Upper lobe of right lung (tissue), 1 donor: ENCODE results near the gene RHO. TPM values are rescaled to one million over a fixed set of nuclear protein-coding genes. Genes with fewer than 3 reads are reported as not detected.

Source experiments
- ATAC-seq: fragments of 200-7000 bp; cut with Tn5 transposase; one replicate; pipeline ENCODE4 v1.9.1; 2020; ENCODE audit warnings: mild to moderate bottlenecking, moderate library complexity
- DNase-seq: peaks from one replicate; pipeline ENCODE4 v3.0.0-alpha.2; 2020
- H3K27ac ChIP-seq: fragments of 200-600 bp; one replicate; pipeline ENCODE4 v1.8.0; 2022
- H3K27me3 ChIP-seq: fragments of 200-600 bp; one replicate; pipeline ENCODE4 v1.8.0; 2022; ENCODE audit warnings: mild to moderate bottlenecking
- H3K36me3 ChIP-seq: fragments of 200-600 bp; one replicate; pipeline ENCODE4 v1.8.0; 2022
- H3K4me1 ChIP-seq: fragments of 200-600 bp; one replicate; pipeline ENCODE4 v1.8.0; 2022
- H3K4me3 ChIP-seq: fragments of 200-600 bp; one replicate; pipeline ENCODE4 v1.8.0; 2022; ENCODE audit warnings: mild to moderate bottlenecking
- H3K9me3 ChIP-seq: fragments of 200-600 bp; one replicate; pipeline ENCODE4 v1.8.0; 2022
- intact Hi-C: fragments of 100-400 bp; cut with DNase I; formaldehyde crosslinking; loops from one replicate; pipeline ENCODE4 v1.11.0; 2022
- total RNA-seq: library from RNA; stranded (reverse); fragmentation: NEBNext Ultra II Directional; extraction: Animal tissue kit (Norgen Biotek cat#: 25700); gene quantifications from one replicate; pipeline ENCODE4 v1.2.1, GENCODE V29; 2021
- TF ChIP-seq, protein P1 (sequence below): fragments of 200-600 bp; IDR thresholded peaks from one replicate; pipeline ENCODE4 v1.8.0; 2022; ENCODE audit warnings: antibody characterized with exemption
- donor health status: DM: no; HTN: yes; CAD: no; lungs with severe emphysema.

Gene RHO
- total RNA-seq, 1 donor from 2014 or later: not detected

DNA sequence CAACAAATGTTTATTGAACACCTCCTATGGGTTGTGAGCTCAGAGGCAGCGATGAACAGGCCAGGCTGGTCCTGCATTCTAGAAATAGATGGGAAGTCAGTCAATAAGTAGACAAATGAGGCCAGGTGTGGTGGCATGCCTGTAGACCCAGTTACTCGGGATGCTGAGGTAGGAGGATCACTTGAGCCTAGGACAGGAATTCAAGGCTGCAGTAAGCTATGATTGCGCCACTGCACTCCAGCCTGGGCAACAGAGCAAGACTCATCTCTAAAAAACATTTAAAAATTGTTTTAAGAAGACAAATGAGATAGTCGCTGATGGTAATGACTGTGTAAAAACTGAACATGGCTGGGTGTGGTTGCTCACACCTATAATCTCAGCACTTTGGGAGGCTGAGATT lies 4.4 kb upstream of the RHO start:
- TF ChIP-seq, protein P1, sequence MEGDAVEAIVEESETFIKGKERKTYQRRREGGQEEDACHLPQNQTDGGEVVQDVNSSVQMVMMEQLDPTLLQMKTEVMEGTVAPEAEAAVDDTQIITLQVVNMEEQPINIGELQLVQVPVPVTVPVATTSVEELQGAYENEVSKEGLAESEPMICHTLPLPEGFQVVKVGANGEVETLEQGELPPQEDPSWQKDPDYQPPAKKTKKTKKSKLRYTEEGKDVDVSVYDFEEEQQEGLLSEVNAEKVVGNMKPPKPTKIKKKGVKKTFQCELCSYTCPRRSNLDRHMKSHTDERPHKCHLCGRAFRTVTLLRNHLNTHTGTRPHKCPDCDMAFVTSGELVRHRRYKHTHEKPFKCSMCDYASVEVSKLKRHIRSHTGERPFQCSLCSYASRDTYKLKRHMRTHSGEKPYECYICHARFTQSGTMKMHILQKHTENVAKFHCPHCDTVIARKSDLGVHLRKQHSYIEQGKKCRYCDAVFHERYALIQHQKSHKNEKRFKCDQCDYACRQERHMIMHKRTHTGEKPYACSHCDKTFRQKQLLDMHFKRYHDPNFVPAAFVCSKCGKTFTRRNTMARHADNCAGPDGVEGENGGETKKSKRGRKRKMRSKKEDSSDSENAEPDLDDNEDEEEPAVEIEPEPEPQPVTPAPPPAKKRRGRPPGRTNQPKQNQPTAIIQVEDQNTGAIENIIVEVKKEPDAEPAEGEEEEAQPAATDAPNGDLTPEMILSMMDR: no peak
- Histone ChIP-seq H3K27ac (no peak overlapping the region), H3K4me1 (no peaks in the 10 kb centered on the region), H3K27me3 (no peaks in the 10 kb centered on the region), H3K36me3 (no peaks in the 10 kb centered on the region), H3K9me3 (no peaks in the 10 kb centered on the region), H3K4me3 (no peak overlapping the region)
- DNase-seq: no peak
- no peak for ATAC-seq
- intact Hi-C loops: no loop called here

DNA sequence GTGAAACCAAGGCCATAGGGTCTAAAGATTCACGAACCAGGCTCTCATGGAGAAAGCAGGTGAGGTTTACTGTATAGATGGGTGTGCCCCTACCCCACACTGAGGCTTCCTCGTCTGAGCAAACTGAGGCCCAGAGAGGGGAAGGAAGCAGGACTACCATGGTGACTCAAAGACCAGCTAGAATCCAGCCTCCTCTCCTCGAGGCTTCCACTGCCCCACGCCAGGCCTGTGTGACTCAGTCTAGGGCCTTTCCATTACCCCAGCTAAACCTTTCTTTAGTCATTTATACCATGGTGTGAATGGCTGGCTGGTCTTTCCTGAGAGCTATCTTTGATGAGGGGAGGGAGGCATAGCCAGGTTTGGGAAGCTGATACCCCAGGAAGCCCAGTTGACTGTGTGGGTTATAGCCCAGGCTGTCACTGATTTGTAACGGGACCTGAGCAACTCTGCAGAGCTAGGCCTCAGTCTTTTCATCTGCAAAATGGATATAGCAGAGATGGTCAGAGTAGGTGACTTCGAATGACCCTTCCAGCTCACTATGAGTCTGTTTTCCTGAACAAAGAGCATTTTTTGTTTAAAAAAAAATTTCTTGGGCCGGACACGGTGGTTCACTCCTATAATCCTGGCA lies 3.0 kb upstream of the RHO start:
- TF ChIP-seq, protein P1: no peak
- ATAC-seq: no peak
- intact Hi-C loops: no loop called here

DNA sequence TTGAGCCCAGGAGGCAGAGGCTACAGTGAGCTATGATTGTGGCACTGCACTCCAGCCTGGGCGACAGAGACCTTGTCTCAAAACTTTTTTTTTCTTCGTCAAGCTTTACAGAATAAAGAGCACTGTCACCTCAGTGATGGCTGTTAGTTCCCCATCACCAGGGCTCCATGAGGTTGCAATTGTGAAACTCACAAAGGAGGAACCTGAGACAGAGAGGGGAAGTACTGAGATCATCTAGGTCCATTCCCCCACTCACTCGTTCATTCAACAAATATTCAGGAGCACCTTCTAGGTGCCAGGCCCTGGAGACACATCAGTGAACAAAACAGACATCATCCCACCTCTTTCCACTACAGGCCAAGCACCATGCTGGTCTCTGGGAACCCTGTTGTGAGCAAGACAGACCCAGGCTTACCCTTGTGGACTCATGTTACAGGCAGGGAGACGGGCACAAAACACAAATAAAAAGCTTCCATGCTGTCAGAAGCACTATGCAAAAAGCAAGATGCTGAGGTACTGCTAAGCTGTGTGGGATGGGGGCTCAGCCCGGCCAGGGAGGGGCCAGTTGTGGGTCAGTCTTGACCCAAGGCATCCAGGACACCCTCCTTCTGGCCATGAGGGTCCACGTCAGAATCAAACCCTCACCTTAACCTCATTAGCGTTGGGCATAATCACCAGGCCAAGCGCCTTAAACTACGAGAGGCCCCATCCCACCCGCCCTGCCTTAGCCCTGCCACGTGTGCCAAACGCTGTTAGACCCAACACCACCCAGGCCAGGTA lies 2.1 kb upstream of the RHO start:
- DNase-seq (no peak), ATAC-seq (peak; percentile 84)
- intact Hi-C loops: no loop called here
- H3K4me3 ChIP-seq: no peak overlapping the region
- TF ChIP-seq, protein P1: no peak
- no peak overlapping the region for H3K27ac ChIP-seq
- no peaks in the 10 kb centered on the region for H3K36me3 ChIP-seq
- no peaks in the 10 kb centered on the region for H3K4me1 ChIP-seq
- no peaks in the 10 kb centered on the region for H3K27me3 ChIP-seq
- H3K9me3 ChIP-seq: no peaks in the 10 kb centered on the region

More for the DNA sequence above, 3.0 kb upstream of the RHO start:
- Histone ChIP-seq H3K9me3 (no peaks in the 10 kb centered on the region), H3K4me1 (no peaks in the 10 kb centered on the region), H3K36me3 (no peaks in the 10 kb centered on the region), H3K27ac (no peak overlapping the region), H3K27me3 (no peaks in the 10 kb centered on the region), H3K4me3 (no peak overlapping the region)
- no peak for DNase-seq

DNA sequence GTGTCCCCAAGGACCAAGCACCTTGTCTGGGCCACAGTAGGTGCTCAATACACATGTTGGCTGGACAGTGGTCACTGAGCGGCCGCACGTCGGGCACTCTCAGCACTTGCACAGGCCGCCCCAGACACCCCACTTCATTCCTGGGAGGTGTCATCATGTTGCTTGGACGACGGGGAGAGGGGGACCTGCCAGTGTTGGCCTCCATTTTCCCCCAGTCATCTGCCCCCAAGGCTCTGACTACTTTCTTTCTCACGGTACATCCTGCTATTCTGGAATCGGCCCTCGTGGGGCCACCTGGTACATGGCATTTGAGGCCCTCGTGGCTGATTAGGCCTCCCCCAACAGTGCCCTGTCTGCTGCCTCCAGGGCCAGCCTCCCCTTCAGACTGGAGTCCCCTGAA lies 1.2 kb upstream of the RHO start:
- TF ChIP-seq, protein P1: no peak
- Histone ChIP-seq H3K4me3 (no peak overlapping the region), H3K27ac (no peak overlapping the region), H3K36me3 (no peaks in the 10 kb centered on the region), H3K4me1 (no peaks in the 10 kb centered on the region), H3K9me3 (no peaks in the 10 kb centered on the region), H3K27me3 (no peaks in the 10 kb centered on the region)
- intact Hi-C loops: no loop called here
- no peak for ATAC-seq
- DNase-seq: no peak

DNA sequence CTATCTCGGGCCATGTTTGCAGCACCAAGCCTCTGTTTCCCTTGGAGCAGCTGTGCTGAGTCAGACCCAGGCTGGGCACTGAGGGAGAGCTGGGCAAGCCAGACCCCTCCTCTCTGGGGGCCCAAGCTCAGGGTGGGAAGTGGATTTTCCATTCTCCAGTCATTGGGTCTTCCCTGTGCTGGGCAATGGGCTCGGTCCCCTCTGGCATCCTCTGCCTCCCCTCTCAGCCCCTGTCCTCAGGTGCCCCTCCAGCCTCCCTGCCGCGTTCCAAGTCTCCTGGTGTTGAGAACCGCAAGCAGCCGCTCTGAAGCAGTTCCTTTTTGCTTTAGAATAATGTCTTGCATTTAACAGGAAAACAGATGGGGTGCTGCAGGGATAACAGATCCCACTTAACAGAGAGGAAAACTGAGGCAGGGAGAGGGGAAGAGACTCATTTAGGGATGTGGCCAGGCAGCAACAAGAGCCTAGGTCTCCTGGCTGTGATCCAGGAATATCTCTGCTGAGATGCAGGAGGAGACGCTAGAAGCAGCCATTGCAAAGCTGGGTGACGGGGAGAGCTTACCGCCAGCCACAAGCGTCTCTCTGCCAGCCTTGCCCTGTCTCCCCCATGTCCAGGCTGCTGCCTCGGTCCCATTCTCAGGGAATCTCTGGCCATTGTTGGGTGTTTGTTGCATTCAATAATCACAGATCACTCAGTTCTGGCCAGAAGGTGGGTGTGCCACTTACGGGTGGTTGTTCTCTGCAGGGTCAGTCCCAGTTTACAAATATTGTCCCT lies 1.2 kb downstream of the RHO start:
- TF ChIP-seq, protein P1: no peak
- Histone ChIP-seq H3K4me3 (no peak overlapping the region), H3K27me3 (no peaks in the 10 kb centered on the region), H3K36me3 (no peaks in the 10 kb centered on the region), H3K9me3 (no peaks in the 10 kb centered on the region), H3K27ac (no peak overlapping the region), H3K4me1 (no peaks in the 10 kb centered on the region)
- intact Hi-C loops: no loop called here
- ATAC-seq: no peak
- no peak for DNase-seq
